K562 (cell line): Measurements from ENCODE around the gene C6orf47. TPM values are rescaled to one million over a fixed set of nuclear protein-coding genes. Genes with fewer than 3 reads are reported as not detected.

ENCODE experiments used
- CREB3L1 ChIP-seq: fragments of 450-650 bp; IDR thresholded peaks from 2 replicates; pipeline ENCODE4 v1.6.1; 2014; ENCODE audit warnings: low read depth, mild to moderate bottlenecking, moderate library complexity, borderline replicate concordance
- FOXA3 ChIP-seq, 2 experiments: fragments of 450-650 bp in 1 of 2; sonication (generic) in 1 of 2; formaldehyde crosslinking; IDR thresholded peaks in 1 of 2; conservative IDR thresholded peaks in 1 of 2; 2 replicates each; pipeline versions ENCODE4 v1.4.0 to v1.8.0; 2020 to 2022; ENCODE audit warnings: mild to moderate bottlenecking in 2 of 2, missing genetic modification reagents in 1 of 2
- GTF2F1 ChIP-seq: IDR thresholded peaks from 2 replicates; pipeline ENCODE4 v1.6.1; 2011; ENCODE audit warnings: low read depth, low read length, improper control_type of control experiment
- HMG20B ChIP-seq: fragments of 250-450 bp; sonication (Bioruptor Pico); IDR thresholded peaks from 2 replicates; pipeline ENCODE4 v1.5.0; 2021; ENCODE audit warnings: mild to moderate bottlenecking
- PTBP1 ChIP-seq: fragments of 200-400 bp; formaldehyde crosslinking; IDR thresholded peaks from 2 replicates; pipeline ENCODE4 v1.6.1; 2017; ENCODE audit warnings: low read depth, low read length
- RBM39 ChIP-seq: fragments of 200-400 bp; formaldehyde crosslinking; optimal IDR thresholded peaks from 2 replicates; pipeline ENCODE3; 2018; ENCODE audit warnings: low read depth, low read length
- VEZF1 ChIP-seq: fragments of 200-800 bp; sonication (Bioruptor generic); IDR thresholded peaks from 2 replicates; pipeline ENCODE4 v1.6.1; 2017; ENCODE audit warnings: missing genetic modification characterization, missing compliant biosample characterization
- ZBTB9 ChIP-seq: fragments of 450-650 bp; formaldehyde crosslinking; IDR thresholded peaks from 2 replicates; pipeline ENCODE4 v1.4.0; 2020; ENCODE audit warnings: mild to moderate bottlenecking, moderate library complexity
- ZNF324 ChIP-seq: fragments of 250-450 bp; sonication (Bioruptor Pico); IDR thresholded peaks from 2 replicates; pipeline ENCODE4 v1.4.0; 2020; ENCODE audit warnings: mild to moderate bottlenecking
- ZNF740 ChIP-seq, 3 experiments: fragments of 200-800 bp in 1 of 3; sonication (Bioruptor generic) in 1 of 3; sonication (generic) in 1 of 3; formaldehyde crosslinking in 1 of 3; IDR thresholded peaks; 2 replicates each; pipeline versions ENCODE4 v1.6.1 to v1.8.0; 2016 to 2022; ENCODE audit warnings: mild to moderate bottlenecking in 2 of 3, missing compliant biosample characterization in 2 of 3, missing genetic modification characterization in 2 of 3, missing genetic modification reagents in 1 of 3
- ZZZ3 ChIP-seq: fragments of 450-650 bp; IDR thresholded peaks from 2 replicates; pipeline ENCODE4 v1.6.1; 2016; ENCODE audit warnings: antibody characterized with exemption, mild to moderate bottlenecking, moderate library complexity
- polyA plus RNA-seq, 8 experiments: library from polyadenylated mRNA; depleted of rRNA in 4 of 8; stranded (reverse) in 5 of 8; unstranded in 3 of 8; fragments of >200 nt; fragmentation: Nextera tagmentation in 2 of 8; fragmentation: Illumina TruSeq in 1 of 8; extraction: Ambion mirVana in 2 of 8; extraction: Trizol in 1 of 8; gene quantifications; 2 replicates each; pipeline versions ENCODE4 v1.2.1 to v1.2.3, GENCODE V29; 2011 to 2014; ENCODE audit warnings: inconsistent platforms in 1 of 8, missing spikeins in 1 of 8
- total RNA-seq, 7 experiments: library from RNA; depleted of rRNA in 6 of 7; stranded (reverse); fragments of >200 nt in 6 of 7; fragmentation: Illumina TruSeq in 2 of 7; extraction: Trizol in 2 of 7; gene quantifications; 2 replicates each; pipeline versions ENCODE4 v1.2.1 to v1.2.3, GENCODE V29; 2011 to 2021; ENCODE audit warnings: low replicate concordance in 1 of 7
- TF ChIP-seq, protein P1 (sequence below): fragments of 450-650 bp; IDR thresholded peaks from 2 replicates; pipeline ENCODE4 v1.6.1; 2018; ENCODE audit not compliant: partially characterized antibody
- TF ChIP-seq, protein P2 (sequence below): fragments of 250-450 bp; sonication (Bioruptor Pico); IDR thresholded peaks from 2 replicates; pipeline ENCODE4 v1.5.0; 2021; ENCODE audit warnings: mild to moderate bottlenecking, borderline replicate concordance

Gene C6orf47
- total and polyA plus RNA-seq, 9 of the 15 experiments (the other 6 are each of a cell fraction or from before 2014, with no cell fraction given) = 0.14 to 43.8 (median 27.0) TPM

GRCh38 chr6:31690231-31691077, 29.9 kb upstream of the C6orf47 start (continued):
- TF ChIP-seq GTF2F1 = no peak
- peak; percentile 21; the same call in 1 of the 2 replicates for TF ChIP-seq PTBP1
- peak; percentile 70 for TF ChIP-seq VEZF1 (CRISPR knock-in tag)
- TF ChIP-seq, protein P1, sequence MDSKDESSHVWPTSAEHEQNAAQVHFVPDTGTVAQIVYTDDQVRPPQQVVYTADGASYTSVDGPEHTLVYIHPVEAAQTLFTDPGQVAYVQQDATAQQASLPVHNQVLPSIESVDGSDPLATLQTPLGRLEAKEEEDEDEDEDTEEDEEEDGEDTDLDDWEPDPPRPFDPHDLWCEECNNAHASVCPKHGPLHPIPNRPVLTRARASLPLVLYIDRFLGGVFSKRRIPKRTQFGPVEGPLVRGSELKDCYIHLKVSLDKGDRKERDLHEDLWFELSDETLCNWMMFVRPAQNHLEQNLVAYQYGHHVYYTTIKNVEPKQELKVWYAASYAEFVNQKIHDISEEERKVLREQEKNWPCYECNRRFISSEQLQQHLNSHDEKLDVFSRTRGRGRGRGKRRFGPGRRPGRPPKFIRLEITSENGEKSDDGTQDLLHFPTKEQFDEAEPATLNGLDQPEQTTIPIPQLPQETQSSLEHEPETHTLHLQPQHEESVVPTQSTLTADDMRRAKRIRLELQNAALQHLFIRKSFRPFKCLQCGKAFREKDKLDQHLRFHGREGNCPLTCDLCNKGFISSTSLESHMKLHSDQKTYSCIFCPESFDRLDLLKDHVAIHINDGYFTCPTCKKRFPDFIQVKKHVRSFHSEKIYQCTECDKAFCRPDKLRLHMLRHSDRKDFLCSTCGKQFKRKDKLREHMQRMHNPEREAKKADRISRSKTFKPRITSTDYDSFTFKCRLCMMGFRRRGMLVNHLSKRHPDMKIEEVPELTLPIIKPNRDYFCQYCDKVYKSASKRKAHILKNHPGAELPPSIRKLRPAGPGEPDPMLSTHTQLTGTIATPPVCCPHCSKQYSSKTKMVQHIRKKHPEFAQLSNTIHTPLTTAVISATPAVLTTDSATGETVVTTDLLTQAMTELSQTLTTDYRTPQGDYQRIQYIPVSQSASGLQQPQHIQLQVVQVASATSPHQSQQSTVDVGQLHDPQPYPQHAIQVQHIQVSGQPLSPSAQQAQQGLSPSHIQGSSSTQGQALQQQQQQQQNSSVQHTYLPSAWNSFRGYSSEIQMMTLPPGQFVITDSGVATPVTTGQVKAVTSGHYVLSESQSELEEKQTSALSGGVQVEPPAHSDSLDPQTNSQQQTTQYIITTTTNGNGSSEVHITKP = peak; percentile 61
- no peak for TF ChIP-seq HMG20B
- TF ChIP-seq FOXA3 (CRISPR knock-in tag; conservative IDR thresholded peaks at IDR 0.05 in 1 of 2, IDR thresholded peaks at IDR 0.05 in 1 of 2) = 0 out of 4 replicates have a peak, but pooled peaks of 1 of the 2 experiments have one; percentile 34
- peak; percentile 20; the same call in 1 of the 2 replicates for TF ChIP-seq ZNF740 (CRISPR knock-in tag; IDR thresholded peaks at IDR 0.05)
- no peak for TF ChIP-seq ZNF740 (tag; IDR thresholded peaks at IDR 0.05)
- peak; percentile 8 for TF ChIP-seq RBM39
- TF ChIP-seq ZNF324 (CRISPR knock-in tag) = no peak
- peak; percentile 50; the same call in 1 of the 2 replicates for TF ChIP-seq CREB3L1
- TF ChIP-seq ZZZ3 = no peak
- TF ChIP-seq, protein P2, sequence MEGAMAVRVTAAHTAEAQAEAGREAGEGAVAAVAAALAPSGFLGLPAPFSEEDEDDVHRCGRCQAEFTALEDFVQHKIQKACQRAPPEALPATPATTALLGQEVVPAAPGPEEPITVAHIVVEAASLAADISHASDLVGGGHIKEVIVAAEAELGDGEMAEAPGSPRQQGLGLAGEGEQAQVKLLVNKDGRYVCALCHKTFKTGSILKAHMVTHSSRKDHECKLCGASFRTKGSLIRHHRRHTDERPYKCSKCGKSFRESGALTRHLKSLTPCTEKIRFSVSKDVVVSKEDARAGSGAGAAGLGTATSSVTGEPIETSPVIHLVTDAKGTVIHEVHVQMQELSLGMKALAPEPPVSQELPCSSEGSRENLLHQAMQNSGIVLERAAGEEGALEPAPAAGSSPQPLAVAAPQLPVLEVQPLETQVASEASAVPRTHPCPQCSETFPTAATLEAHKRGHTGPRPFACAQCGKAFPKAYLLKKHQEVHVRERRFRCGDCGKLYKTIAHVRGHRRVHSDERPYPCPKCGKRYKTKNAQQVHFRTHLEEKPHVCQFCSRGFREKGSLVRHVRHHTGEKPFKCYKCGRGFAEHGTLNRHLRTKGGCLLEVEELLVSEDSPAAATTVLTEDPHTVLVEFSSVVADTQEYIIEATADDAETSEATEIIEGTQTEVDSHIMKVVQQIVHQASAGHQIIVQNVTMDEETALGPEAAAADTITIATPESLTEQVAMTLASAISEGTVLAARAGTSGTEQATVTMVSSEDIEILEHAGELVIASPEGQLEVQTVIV (CRISPR knock-in tag) = peak; percentile 15; the same call in 1 of the 2 replicates
- peak; percentile 87 for TF ChIP-seq ZBTB9 (CRISPR knock-in tag)
